Gastrocnemius medialis (tissue), 4 donors: Measurements from ENCODE around the gene ATP5PF.

ENCODE experiments used
- CTCF ChIP-seq, 5 experiments: fragments of 450-650 bp in 3 of 5; fragments of 200-600 bp in 2 of 5; sonication (generic) in 2 of 5; IDR thresholded peaks in 4 of 5; conservative IDR thresholded peaks in 1 of 5; 1 replicate in 4 of 5; 2 replicates in 1 of 5; pipeline ENCODE4 v1.5.1; 2016 to 2019; ENCODE audit warnings: antibody characterized with exemption in 5 of 5, mild to moderate bottlenecking in 3 of 5, moderate library complexity in 3 of 5
- POLR2A ChIP-seq, 2 donors: fragments of 450-650 bp; IDR thresholded peaks; one replicate each; pipeline ENCODE4 v1.6.1; 2017; ENCODE audit warnings: antibody characterized with exemption in 2 of 2, mild to moderate bottlenecking in 2 of 2, moderate library complexity in 2 of 2

GRCh38 chr21:25721987-25722386 lies 12.7 kb downstream of the ATP5PF start:
- no peak for TF ChIP-seq CTCF (IDR thresholded peaks at IDR 0.05 in 4 of 5, conservative IDR thresholded peaks at IDR 0.05 in 1 of 5)
- TF ChIP-seq POLR2A (IDR thresholded peaks at IDR 0.05) = no peak
